Ovary (tissue), 3 donors: ENCODE results near the gene FGGY.

Source experiments
- EP300 ChIP-seq: sonication (generic); formaldehyde crosslinking; IDR thresholded peaks from one replicate; pipeline ENCODE4 v1.6.1; 2017; ENCODE audit warnings: antibody characterized with exemption
- TF ChIP-seq, protein P1 (sequence below), 3 donors: fragments of 450-650 bp in 2 of 3; fragments of 200-600 bp in 1 of 3; IDR thresholded peaks; one replicate each; pipeline versions ENCODE4 v1.5.1 to v1.8.0; 2016 to 2022; ENCODE audit warnings: antibody characterized with exemption in 3 of 3, mild to moderate bottlenecking in 1 of 3
- donor health status: DM: no; HTN: no; CAD: no.

DNA sequence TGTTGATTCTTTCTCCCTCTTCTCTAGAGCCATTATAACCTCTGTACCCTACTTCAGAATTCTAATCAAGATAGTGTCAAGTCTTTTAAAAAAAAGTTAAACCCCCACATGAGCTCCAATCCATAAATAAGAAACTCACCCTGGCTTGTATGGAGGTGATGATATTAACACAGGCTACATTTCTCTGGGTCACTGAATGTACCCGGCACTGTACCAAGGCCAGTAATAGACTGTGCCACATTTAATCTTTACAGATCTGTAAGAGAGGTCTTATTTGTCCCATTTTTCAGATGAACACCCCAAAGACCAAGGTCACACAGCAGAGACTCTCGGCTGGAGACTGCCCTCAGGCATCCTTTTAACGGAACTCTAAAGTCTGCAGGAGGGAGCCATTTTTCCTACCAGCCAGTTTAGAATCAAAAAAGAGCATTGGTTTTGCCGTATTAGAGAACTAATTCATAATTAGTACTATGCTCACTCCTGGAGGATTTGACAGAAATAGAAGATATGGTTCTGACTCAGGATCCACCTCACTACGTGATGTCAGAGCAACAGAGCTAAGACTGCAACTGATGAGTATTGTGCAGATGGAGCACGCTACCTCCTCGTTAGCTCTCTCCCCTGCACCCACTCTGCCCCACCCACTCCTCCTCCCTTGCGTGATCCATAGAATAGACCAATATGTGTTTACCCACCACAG, 300.7 kb downstream of the FGGY start:
- TF ChIP-seq, protein P1, sequence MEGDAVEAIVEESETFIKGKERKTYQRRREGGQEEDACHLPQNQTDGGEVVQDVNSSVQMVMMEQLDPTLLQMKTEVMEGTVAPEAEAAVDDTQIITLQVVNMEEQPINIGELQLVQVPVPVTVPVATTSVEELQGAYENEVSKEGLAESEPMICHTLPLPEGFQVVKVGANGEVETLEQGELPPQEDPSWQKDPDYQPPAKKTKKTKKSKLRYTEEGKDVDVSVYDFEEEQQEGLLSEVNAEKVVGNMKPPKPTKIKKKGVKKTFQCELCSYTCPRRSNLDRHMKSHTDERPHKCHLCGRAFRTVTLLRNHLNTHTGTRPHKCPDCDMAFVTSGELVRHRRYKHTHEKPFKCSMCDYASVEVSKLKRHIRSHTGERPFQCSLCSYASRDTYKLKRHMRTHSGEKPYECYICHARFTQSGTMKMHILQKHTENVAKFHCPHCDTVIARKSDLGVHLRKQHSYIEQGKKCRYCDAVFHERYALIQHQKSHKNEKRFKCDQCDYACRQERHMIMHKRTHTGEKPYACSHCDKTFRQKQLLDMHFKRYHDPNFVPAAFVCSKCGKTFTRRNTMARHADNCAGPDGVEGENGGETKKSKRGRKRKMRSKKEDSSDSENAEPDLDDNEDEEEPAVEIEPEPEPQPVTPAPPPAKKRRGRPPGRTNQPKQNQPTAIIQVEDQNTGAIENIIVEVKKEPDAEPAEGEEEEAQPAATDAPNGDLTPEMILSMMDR (IDR thresholded peaks at IDR 0.05): no peak
- no peak for TF ChIP-seq EP300
